Activated CD4-positive, CD25-positive, alpha-beta regulatory T cell treated with anti-CD3 and anti-CD28 coated beads, Interleukin-2, amount 50 U/mL, for 24 hours (primary cell): ENCODE results near the gene NLRP11.
"Not testable (repeated sequence)": the region's sequence is repeated elsewhere in the genome, so short reads cannot be mapped to it uniquely, and the experiment has no call there.

Experiments
- ATAC-seq, 2 donors: fragments of 150-1000 bp; cut with Tn5 transposase; one replicate each; pipeline ENCODE4 v1.10.0; 2021; ENCODE audit warnings: mild to moderate bottlenecking in 1 of 2, moderate library complexity in 1 of 2

NLRP11 gene

GRCh38 chr19:55777528-55777927, 54.3 kb downstream of the NLRP11 start:
- no peak for ATAC-seq

GRCh38 chr19:55769632-55770031, 62.2 kb downstream of the NLRP11 start:
- not testable (repeated sequence) for ATAC-seq

GRCh38 chr19:55768818-55769217, 63.0 kb downstream of the NLRP11 start, which contains the start of gene RFPL4AL1:
Gene RFPL4AL1 (plus strand): TSS chr19:55769118. CDS start chr19:55771805, 2,687 bp downstream.
- ATAC-seq: not testable (repeated sequence)

DNA sequence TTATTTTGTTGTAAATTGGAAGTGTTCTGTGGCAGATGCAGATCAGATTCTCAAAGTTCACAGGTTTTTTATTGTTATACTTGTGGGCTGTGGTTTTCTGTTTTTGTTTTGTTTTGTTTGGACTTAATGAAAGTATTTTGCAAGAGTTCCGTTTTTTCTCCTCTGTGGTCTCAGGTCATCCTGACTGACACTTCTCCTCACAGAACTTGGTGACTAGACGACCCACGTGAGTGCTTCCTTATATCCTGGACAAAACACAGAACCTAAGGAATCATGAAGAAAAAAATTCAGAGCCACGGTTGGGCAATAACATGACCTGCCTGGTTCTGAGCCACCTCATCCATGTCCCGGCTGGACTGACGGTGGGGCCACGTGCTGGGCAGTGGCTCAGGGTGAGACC, 65.3 kb downstream of the NLRP11 start:
- no peak for ATAC-seq

- not testable (repeated sequence) for ATAC-seq
These were observed 73.0 kb downstream of the NLRP11 start, which contains the start of gene RFPL4A for GRCh38 chr19:55758797-55759196. Gene RFPL4A (plus strand): TSS chr19:55759097. CDS start chr19:55761801, 2,704 bp downstream.

GRCh38 chr19:55756808-55757207, 75.0 kb downstream of the NLRP11 start:
- ATAC-seq: not testable (repeated sequence)

DNA sequence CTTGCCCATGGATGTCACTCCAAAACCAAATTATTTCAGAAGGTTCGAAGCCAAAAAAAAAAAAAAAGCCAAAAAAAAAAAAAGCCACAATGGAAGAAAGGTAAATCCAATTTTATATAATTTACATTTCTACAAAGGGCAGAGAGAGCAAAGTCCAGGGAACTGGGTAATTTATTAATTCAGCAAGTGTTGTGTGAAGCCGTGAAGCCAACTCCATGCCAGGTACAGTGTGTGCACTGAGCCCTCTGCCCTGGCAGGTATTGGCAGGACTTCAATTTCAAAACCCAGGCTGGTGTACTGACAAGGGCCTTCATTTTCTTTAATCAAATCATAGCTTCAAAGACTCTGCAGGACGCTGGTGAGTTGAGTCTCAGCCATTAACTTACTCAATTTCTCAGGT, 78.4 kb downstream of the NLRP11 start:
- ATAC-seq: no peak

- ATAC-seq: no peak
These were observed 81.1 kb downstream of the NLRP11 start for GRCh38 chr19:55750715-55751114.

- no peak for ATAC-seq
These were observed 93.5 kb downstream of the NLRP11 start, which contains the start of gene NLRP9 for GRCh38 chr19:55738302-55738701. Gene NLRP9 (minus strand): TSS chr19:55738402. CDS start chr19:55738374, 28 bp downstream.
